ENCODE data around the gene IL31RA.

DNA sequence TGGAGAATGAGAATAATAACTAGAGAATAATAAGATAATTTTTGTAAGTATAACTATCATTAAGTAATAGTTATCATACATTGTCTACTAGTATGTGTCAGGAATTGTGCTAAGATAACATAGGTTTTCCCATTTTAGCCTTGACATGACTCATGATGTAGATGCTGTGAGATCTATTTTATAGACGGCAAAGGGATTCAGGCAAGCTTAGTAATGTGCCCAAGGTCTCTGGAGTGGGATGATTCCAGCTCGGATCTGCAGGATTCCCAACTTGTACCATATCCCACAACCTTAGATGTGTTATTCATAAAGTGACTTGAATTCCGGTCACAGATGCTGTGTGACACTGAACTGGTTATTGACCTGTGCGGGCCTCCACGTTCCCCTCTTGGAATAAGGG, 51.5 kb downstream of the IL31RA start:
- TF ChIP-seq, protein P1, sequence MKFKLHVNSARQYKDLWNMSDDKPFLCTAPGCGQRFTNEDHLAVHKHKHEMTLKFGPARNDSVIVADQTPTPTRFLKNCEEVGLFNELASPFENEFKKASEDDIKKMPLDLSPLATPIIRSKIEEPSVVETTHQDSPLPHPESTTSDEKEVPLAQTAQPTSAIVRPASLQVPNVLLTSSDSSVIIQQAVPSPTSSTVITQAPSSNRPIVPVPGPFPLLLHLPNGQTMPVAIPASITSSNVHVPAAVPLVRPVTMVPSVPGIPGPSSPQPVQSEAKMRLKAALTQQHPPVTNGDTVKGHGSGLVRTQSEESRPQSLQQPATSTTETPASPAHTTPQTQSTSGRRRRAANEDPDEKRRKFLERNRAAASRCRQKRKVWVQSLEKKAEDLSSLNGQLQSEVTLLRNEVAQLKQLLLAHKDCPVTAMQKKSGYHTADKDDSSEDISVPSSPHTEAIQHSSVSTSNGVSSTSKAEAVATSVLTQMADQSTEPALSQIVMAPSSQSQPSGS (IDR thresholded peaks at IDR 0.05; ENCODE audit: low read length), result no peak
- TF ChIP-seq CHD2 (IDR thresholded peaks at IDR 0.05; ENCODE audit: borderline replicate concordance, low read depth, low read length), result no peak
- TF ChIP-seq RCOR1 (conservative IDR thresholded peaks at IDR 0.05; ENCODE audit: low read depth, low read length), result no peak
- TF ChIP-seq SMC3 (IDR thresholded peaks at IDR 0.05; ENCODE audit: borderline replicate concordance, low read length), result no peak
- no peak for TF ChIP-seq BHLHE40 (IDR thresholded peaks at IDR 0.05; ENCODE audit: borderline replicate concordance in 1 of 2, low read depth in 2 of 2, low read length in 1 of 2)
- TF ChIP-seq, protein P2, sequence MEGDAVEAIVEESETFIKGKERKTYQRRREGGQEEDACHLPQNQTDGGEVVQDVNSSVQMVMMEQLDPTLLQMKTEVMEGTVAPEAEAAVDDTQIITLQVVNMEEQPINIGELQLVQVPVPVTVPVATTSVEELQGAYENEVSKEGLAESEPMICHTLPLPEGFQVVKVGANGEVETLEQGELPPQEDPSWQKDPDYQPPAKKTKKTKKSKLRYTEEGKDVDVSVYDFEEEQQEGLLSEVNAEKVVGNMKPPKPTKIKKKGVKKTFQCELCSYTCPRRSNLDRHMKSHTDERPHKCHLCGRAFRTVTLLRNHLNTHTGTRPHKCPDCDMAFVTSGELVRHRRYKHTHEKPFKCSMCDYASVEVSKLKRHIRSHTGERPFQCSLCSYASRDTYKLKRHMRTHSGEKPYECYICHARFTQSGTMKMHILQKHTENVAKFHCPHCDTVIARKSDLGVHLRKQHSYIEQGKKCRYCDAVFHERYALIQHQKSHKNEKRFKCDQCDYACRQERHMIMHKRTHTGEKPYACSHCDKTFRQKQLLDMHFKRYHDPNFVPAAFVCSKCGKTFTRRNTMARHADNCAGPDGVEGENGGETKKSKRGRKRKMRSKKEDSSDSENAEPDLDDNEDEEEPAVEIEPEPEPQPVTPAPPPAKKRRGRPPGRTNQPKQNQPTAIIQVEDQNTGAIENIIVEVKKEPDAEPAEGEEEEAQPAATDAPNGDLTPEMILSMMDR (IDR thresholded peaks at IDR 0.05 in 2 of 3, conservative IDR thresholded peaks at IDR 0.05 in 1 of 3; ENCODE audit: control insufficient read depth in 2 of 3, extremely low read depth in 1 of 3, insufficient read depth in 1 of 3, low read depth in 3 of 3, low read length in 3 of 3), result no peak
- no peak for TF ChIP-seq NR2C2 (IDR thresholded peaks at IDR 0.05; ENCODE audit: borderline replicate concordance, control insufficient read depth, insufficient read length, low read depth)

Data from GM12878 (cell line).